GM12892 (cell line): ENCODE results near the gene ROBO3.

Source experiments
- POLR2A ChIP-seq: IDR thresholded peaks from 2 replicates; pipeline ENCODE4 v1.6.1; 2011; ENCODE audit warnings: low read depth, low read length, control low read depth
- POLR2AphosphoS5 ChIP-seq: IDR thresholded peaks from 2 replicates; pipeline ENCODE4 v1.6.1; 2011; ENCODE audit warnings: low read depth, low read length, control low read depth
- TAF1 ChIP-seq: IDR thresholded peaks from 2 replicates; pipeline ENCODE4 v1.6.1; 2011; ENCODE audit warnings: low read depth, mild to moderate bottlenecking, control low read depth, low read length, borderline replicate concordance

GRCh38 chr11:124835918-124836317 lies 29.3 kb upstream of the ROBO3 start:
- no peak for TF ChIP-seq POLR2A
- TF ChIP-seq POLR2AphosphoS5, result no peak
- TF ChIP-seq TAF1, result no peak
